GM19463 (cell line): Measurements from ENCODE around the gene NHSL1.

Experiments
- ATAC-seq: cut with Tn5 transposase; IDR thresholded peaks from one replicate; pipeline ENCODE4 v1.9.1; 2021; ENCODE audit warnings: mild to moderate bottlenecking, moderate library complexity; ENCODE audit not compliant: unreplicated experiment

NHSL1 gene

DNA sequence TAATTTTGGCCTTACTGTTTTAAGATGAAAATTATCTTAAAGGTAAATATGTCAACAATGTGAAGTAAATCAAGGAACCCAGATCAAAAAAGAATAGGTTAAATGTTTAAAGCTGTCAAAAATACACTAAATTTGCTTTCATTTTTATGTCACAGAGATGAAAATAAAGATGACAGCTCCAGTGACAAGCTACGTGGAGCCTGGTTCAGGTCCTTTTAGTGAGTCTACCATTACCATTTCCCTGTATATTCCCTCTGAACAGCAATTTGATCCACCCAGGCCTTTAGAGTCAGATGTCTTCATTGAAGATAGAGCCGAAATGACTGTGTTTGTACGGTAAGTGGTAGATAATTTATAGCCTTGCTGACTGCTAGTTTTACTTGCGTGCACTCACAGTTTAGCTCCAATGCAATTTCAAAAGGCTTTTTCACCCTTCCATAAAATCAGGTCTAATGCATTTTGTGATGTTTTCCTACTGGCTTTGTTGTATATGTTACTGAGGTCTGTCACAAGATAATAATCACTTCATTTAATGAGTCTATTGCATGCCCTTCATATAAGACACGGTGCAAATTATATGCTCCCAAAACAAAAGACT is 93.4 kb downstream of the NHSL1 start:
- no peak for ATAC-seq

DNA sequence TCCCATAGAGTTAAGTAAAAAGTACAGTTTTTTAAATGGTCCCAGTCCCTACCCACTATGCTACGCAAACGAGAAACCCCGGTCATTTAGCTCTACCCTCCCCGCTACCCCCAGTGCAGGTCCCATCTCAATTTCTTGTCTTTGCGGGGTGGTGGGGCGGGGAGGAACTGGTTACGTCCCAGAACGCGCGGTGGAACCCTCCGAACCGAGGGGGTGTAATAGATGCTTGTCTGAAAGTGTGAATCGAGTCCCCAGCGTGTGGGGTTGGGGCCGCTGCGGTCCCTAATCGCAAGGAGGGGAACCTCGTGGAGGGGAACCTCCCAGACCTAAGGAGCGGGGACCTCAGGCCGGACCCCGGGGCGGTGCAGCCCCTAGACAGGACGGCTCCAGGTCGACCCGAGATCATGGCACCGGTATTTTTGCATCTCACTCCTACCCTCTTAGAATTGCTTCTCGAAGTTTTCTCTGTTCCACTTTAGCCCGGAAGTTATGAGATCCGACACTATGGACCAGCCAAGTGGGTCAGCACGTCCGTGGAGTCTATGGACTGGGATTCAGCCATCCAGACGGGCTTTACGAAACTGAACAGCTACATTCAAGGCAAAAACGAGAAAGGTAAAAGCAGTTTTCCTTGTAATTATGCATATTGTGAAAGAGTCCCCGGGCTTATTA is 94.5 kb downstream of the NHSL1 start:
- no peak for ATAC-seq

DNA sequence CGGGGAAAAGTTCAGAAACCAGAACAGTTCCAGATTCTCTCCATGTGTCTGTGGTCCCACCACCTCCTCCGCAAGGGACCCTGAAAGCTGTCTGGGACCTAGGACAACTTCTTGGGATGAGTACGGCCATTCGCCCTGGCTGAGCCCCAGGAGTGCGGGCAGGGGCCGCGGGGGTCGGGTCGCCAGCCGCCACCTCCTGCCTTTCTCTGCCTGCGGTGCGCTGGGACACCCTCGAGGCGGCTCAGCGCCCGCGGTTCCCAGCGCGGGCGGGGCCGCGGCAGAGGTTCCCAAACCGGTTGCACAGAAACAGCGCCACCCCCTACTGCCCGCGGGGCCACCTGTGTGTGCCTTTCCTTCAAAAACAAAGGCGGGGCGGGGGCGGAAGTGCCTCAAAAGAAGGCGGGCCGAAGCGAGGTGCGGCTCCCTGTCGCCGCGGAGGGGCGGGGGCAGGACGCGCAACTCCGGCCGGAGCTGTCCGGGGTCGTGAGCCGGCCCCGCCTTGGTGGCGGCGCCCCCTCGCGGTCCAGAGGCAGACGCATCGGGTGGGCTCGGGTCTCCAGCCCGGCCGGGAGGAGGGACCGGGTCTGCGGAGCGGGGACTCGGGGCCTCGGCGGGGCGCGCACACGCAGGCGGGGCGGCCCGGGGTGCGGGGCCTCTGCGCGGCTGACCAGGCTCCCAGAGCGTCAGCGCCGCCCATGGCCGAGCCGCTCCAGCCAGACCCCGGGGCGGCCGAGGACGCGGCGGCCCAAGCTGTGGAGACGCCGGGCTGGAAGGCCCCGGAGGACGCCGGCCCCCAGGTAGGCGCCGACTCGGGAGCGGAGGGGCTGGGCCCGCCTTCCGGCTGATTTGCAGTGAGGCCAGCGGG is 95.3 kb downstream of the NHSL1 start, which contains the start of gene HEBP2:
Gene HEBP2, plus strand, starts transcription at position 423 of the 865 bp plus-strand sequence. Its CDS starts 273 bp downstream, at position 696.
- peak; percentile 89 for ATAC-seq

DNA sequence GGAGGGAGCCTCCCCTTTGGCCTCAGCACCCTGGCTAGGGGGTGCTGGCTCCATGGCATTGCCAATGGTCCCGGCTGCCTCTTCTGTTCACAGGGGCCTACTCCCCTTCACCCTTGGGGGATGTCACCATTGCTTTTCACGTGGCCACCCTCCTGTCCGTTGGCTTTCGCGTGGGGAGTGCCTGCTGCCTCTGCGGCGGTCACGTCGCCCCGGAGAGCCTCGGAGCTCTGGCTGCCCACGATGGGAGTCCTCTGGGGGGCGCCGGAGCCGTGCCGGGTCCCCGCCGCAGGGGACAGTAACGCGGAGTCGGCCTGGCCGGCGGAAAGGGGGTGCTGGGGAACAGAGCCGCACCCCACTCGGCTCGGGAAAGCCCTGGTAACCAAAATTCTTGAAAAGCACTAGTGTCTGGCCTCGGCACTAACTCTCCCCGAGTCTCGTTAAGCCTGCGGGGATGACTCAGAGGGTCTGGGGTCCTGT is 95.9 kb downstream of the NHSL1 start:
- peak; percentile 3 for ATAC-seq

DNA sequence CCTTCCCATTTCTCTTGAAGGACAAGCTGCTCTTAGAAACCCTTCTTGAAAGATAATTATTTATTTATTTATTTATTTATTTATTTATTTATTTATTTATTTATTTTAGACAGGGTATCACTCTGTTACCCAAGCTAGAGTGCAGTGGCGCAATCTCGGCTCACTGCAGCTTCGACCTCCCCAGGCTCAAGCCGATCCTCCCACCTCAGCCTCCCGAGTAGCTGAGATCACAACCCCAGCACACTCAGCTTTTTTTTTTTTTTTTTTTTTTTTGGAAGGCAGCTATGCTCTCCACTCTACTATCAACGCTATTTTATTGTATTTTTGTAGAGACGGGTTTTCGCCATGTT is 96.5 kb downstream of the NHSL1 start:
- no peak for ATAC-seq

DNA sequence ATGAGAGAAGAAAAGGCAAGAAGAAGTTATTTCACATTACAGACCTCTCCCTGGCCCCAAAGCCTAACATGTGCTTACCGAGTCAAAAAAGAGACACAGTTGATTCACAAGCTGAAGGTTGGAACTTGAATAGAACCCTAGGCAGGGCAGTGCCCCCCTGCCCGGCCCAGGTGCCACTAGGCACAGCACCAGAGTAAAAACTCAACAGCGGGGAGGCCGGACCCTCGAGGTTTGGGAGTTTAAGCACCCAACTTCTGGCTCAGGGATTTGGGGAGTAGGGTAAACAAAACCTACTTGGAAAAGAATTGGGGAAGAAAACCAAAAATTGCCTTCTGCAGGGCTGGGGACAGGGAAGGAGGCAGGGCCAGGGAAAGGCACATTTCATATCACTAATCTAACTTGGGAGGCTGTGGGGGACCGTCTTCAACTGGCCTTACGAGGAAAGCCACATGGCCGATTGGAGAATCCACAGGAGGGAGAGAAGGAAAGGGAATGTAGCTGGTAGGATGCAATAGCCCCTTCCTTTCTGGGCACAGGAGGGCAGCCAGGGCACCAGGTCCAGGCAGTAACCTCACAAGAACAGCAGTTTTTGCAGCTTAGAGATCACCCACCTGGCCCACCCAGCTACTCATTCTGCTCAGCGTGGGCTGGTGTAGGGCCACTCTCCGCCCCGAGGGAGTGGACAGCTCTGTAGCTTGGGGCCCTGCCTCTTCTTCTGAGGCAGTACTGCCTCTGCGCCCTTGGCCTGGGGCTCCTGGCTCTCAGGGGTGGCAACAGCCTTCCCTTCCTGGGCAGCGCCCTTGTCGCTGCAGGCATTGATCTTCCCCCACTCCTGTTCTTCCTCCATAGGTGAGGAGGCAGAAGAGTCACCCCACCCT is 97.1 kb downstream of the NHSL1 start:
- no peak for ATAC-seq

DNA sequence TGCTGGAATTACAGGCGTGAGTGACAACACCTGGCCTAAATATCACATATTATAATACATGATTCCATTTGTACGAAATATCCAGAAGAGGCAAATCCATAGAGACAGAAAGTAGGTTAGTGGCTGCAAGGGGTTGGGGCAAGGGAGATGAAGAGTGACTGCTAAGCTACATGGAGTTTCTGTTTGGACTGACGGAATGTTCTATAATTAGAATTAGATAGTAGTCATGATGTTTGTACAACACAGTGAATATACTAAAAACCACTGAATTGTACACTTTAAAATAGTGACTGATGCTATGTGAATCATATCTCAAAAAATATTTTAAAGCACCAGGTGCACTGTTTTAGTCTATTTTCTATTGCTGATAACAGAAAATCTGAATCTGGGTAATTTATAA is 99.0 kb downstream of the NHSL1 start:
- no peak for ATAC-seq

DNA sequence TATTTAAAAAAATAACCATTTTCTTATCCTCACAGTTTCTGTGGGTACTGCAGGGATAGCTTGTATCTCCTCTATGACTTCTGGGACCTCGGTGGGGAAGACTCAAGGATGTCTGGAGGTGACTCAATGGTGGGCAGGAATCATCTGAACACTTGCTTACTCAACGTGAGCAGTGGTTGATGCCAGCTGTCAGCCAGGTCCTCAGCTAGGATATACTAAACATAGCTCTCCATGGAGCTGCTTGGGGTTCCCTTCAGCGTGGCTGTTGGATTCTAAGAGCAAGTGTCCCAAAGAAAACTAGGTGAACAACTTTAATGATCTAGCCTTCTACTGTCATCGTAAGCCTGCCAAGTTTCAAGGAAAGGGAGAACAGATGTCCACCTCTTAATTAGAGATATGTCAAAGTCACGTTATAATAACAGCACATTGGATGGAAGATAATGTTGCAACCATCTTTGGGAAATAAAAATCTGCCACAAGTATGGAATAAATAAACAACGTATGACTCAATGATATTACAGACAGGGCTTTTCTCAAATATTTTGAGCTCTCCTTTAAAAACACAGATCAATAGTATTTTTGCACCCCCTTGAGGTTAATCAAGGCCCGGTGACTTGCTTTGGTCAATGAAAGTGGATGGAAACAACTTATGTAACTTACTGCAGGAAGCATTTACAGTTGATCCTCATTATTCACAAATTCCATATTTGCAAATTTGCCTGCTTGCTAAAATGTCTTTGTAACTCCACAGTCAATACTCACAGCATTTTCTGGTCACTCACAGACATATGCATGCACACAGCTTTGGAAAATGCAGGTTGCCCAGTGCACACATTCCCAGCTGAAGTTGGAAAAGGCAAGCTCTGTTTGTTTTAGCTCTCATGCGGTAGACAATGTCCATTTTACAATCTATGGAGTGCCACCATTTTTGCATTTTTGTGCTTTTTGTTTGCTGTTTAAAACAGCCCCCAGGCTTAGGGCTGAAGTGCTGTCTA is 101.9 kb downstream of the NHSL1 start:
- no peak for ATAC-seq

DNA sequence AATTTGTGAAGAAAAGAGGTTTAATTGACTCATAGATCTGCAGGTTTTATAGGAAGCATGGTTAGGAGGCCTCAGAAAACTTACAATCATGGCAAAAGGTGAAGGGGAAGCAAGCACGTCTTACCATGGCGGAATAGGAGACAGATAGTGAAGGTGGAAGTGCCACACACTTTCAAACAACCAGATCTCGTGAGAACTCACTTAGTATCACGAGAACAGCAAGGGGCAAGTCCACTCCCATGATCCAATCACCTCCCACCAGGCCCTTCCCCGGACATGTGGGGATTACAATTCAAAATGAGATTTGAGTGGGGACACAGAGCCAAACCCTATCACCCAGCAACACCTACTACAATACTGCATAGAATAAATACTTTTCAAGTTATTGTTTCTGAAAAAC is 102.6 kb downstream of the NHSL1 start:
- no peak for ATAC-seq

DNA sequence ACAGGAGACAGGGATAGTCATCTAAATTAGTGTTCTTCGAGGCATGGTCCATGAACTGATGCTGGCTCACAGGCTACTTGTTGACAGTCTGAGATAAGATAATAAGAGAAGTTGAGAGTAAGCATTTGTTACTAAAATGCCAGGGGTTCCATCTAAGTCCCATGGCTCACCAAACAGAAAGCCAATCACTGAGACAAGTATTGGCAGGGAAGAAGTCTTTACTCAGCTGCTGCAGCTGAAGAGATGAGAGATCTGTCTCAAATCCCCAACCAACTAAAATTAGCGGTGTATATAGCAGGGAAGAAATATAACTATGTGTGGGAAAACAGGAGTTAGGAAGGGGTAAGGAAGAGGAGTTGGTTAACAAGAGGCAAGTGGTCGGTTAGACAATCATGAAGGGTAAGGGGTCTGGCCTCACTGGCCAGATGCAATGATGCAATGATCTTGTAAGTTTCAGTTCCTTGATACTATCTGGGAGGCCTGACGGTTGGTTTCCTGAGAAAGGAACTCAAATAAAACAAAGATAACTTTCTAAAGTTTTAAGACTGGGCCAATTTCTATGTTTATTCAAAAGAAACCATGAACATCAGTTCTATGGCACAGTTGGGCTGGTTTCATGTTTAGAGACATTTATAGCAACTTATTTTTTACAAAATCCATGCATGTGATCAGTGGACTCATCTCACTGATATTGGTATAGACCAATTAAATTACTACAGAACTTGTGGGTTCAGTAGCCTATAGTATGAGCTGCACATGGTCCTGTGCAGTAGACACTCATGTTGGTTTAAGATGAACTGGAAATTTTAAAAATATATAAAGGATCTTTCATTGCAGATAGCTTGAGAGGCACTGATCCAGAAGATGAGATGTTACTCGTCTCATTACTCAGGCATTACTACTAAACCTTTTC is 105.2 kb downstream of the NHSL1 start:
- no peak for ATAC-seq

DNA sequence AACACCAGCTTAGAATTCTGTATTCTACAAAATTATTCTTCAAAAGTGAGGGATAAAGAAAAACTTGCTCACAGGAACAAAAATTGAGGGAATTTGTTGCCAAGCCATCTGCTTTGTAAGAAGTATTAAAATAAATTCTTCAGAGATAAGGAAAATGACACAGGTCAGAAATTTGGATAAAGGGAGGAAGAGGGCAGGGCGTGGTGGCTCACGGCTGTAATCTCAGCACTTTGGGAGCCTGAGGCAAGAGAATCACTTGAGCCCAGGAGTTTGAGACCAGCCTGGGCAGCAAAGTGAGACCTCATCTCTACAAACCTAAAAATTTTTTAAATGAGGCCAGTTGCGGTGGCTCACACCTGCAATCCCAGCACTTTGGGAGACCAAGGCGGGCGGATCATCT is 109.7 kb downstream of the NHSL1 start:
- ATAC-seq: no peak

DNA sequence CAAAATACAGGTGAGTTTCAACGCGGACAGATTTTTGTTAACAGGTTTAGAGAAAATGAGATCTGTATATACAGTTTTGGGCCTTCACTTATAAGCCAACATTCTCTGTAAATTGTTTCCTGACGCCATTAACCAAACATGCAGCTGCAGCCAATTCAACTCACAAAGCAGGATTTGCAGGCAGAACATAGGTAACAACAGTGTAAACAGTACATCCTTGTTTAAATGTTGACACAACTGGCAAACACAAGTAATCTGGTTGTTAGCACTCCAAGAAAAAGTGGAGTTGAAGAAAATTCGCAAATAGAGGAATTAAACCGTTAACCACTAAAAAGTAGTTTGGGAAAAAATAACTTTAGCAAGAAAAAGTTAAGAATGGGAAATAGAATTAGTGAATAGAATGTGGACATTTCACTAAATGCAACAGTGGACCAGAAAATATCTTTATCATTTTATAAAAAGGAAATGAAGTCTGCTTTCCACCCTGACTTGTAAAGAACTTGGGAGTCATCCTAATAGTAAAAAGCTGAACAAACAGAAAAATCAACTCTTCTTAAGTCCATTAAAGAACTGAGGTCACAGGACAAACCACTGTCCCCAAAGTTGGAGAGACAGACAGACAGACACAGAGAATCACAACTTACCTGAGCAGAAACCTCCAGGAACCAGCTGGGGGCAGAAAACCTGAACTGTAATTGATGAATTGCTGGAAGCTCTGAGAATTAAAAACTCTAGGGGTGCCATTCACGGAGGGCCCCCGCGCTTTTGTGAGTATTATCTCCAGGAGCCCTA is 111.5 kb downstream of the NHSL1 start:
- no peak for ATAC-seq

DNA sequence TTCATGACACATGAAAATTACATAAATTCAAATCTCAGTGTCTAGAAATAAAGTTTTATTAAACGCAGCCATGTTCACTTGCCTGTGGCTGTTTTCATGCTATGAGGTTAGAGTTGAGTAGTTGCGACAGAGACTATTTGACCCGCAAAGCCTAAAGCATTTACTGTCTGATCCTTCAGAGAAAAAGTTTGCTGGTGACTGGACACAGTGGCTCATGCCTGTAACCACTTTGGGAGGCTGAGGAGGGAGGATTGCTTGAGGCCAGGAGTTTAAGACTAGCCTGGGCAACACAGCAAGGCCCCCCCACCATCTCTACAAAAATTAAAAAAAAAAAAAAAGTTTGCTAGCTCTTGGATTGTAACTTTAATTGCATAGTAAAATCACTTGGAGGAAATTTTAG is 112.4 kb downstream of the NHSL1 start:
- ATAC-seq: no peak

DNA sequence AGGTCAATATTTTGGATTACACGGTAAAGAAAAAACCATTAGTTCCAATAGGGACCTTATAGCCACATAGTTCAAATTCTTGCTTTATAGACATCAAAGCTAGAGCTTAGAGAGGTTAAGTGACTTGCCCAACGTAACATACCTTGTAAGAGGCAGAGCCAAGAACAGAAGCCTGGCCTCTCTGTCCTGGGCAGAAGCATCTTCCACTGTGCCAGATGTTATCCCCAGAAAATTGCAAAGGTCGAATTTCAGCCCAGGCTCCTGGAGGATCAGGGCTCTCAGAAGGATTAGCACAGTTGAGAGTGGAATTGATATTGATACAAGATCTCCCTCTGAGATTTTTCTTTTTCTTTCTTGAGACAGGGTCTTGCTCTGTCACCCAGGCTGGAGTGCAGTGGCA is 115.5 kb downstream of the NHSL1 start:
- ATAC-seq: no peak

DNA sequence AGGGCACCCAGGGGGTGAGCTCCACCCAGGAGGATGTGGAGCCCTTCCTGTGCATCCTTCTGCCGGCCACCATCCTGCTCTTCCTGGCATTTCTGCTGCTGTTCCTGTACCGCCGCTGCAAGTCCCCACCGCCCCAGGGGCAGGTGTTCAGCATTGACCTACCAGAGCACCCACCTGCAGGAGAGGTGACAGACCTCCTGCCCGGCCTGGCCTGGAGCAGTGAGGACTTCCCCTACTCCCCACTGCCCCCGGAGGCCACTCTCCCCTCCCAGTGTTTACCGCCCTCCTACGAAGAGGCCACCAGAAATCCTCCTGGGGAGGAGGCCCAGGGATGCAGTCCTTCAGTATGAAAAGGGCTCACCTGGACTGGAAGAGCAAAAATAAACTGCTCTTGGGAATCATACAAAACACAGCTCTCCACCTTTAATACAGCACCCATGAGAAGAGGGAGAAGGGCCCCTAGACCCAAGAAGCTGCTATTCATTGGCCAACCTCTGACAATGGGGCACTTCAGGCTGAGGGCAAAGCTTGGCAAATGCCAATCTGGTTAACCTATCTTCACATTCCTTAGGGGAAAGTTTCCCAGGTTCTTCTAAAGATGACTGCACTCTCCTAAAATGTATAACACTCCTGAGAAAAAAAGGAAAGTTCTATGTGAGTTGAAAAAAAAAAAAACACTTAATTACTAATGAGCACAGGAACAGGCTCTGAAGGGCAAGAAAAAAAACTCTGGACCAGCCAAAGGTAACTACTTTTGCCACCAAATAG is 116.6 kb downstream of the NHSL1 start:
- ATAC-seq: no peak

DNA sequence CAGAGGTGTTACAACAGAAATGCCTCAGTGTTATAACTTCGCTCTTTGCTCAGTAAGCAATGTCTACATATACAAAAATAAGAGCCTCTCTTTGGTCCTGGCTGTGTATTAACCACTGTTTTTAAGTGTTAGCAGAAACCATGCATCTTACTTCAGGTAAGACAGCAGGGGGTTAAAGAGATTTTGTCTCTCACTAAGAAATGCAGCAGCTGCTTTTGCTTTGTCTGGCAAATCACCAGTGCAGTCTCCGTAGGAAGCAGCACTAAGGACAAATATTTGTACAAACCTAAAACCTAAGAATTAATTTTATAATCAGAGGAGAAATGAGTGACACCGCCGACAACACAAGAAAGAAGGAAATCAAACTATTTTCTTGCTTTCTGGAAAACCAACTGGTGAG is 120.8 kb downstream of the NHSL1 start:
- ATAC-seq: no peak

DNA sequence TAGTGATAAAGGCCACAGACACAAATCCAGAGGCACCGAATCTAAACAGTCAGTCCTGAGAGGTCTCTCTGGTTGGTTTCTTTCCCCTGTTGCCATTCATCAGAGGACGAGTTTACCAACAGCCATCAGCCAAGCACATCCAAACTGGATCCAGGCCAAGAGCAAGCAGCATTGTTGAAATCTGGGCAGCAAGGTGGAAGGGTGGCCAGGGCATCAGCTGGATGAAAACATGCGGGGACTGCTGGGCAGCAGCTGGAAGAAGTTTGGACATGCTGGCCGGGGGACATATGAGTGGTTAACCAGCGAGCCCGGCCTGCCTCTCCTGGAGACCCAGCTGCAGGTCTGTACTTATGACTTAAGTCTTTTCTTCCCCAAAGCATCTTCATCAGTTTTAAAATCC is 121.5 kb downstream of the NHSL1 start, which contains the start of gene SMIM28:
Gene SMIM28, plus strand, starts transcription at position 62 of the 400 bp plus-strand sequence. Its CDS starts 168 bp downstream, at position 230.
- ATAC-seq: no peak
